Measurements from ENCODE around the gene TGFBR3L.

DNA sequence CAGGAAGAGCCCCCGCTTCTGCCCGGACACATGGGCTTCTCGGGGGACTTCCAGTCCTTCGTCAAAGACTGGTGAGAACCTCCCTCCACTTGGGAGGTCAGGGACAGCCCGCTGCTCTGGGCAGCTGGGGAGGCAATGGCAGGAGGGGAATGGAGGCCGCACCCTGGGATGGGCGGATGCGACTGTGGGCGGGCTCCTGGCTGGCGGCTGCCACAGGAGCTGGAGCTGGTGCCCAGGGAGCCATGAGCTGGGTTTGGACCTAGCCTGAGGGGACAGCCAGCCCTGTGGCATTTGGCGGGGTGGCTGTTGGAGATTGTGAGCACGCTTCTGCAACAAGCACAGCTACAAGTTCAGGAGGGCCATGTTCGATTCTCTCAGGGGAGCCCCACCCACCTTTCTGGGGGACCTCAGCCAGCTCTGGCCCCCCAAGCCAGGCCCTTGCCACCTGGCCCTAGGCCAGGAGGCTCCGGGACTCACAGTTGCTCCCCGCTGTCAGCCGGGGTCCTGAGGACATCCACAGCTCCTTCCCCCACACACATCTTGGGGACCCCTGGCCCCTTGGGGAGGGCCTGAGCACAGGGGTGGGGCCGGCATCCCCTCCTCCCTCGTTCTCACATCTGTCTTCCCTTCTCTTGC is 3.0 kb upstream of the TGFBR3L start:
- TF ChIP-seq POLR2A (IDR thresholded peaks at IDR 0.05; ENCODE audit: low read depth, low read length) (no peak), POLR2AphosphoS5 (IDR thresholded peaks at IDR 0.05; ENCODE audit: low read depth, low read length) (no peak), TAF1 (IDR thresholded peaks at IDR 0.05; ENCODE audit: low read depth, low read length) (no peak), POU2F2 (IDR thresholded peaks at IDR 0.05; ENCODE audit: low read depth, low read length) (no peak), SPI1 (IDR thresholded peaks at IDR 0.05; ENCODE audit: low read depth, low read length) (no peak), PAX5 (IDR thresholded peaks at IDR 0.05; ENCODE audit: insufficient read depth, low read length, severe bottlenecking) (no peak)

Data from GM12891 (cell line).